GM23338 (cell line): ENCODE results near the gene PRR4. TPM values are rescaled to one million over a fixed set of nuclear protein-coding genes. Genes with fewer than 3 reads are reported as not detected.

ENCODE experiments used
- ATAC-seq: fragments of 200-7000 bp; cut with Tn5 transposase; 3 replicates; pipeline ENCODE4 v1.9.1; 2020
- DNase-seq: peaks from one replicate; pipeline ENCODE4 v3.0.0-alpha.2; 2015; ENCODE audit warnings: low spot score
- H2AFZ ChIP-seq: fragments of 200-600 bp; sonication (generic); 2 replicates; pipeline ENCODE4 v1.8.0; 2016; ENCODE audit warnings: antibody characterized with exemption, mild to moderate bottlenecking, moderate library complexity
- H3F3A ChIP-seq: fragments of 200-600 bp; sonication (generic); replicated peaks from 2 replicates; pipeline ENCODE4 v1.8.0; 2017; ENCODE audit warnings: antibody characterized with exemption, mixed run types, low read depth
- H3K27ac ChIP-seq: fragments of 200-600 bp; sonication (generic); 2 replicates; pipeline ENCODE4 v1.6.1; 2016; ENCODE audit warnings: low read depth
- H3K27me3 ChIP-seq: fragments of 200-600 bp; sonication (generic); 2 replicates; pipeline ENCODE4 v1.8.0; 2016; ENCODE audit warnings: mild to moderate bottlenecking, mixed run types, moderate library complexity; ENCODE audit not compliant: insufficient read depth
- H3K36me3 ChIP-seq: fragments of 200-600 bp; sonication (generic); 2 replicates; pipeline ENCODE4 v1.8.0; 2016; ENCODE audit warnings: mild to moderate bottlenecking; ENCODE audit not compliant: insufficient read depth
- H3K4me1 ChIP-seq: fragments of 200-600 bp; sonication (generic); 2 replicates; pipeline ENCODE4 v1.8.0; 2016; ENCODE audit warnings: mild to moderate bottlenecking, moderate library complexity; ENCODE audit not compliant: insufficient read depth
- H3K4me2 ChIP-seq: fragments of 200-600 bp; sonication (generic); 2 replicates; pipeline ENCODE4 v1.7.1; 2017; ENCODE audit warnings: mixed run types
- H3K4me3 ChIP-seq: fragments of 200-600 bp; sonication (generic); 2 replicates; pipeline ENCODE4 v1.6.1; 2016; ENCODE audit warnings: mixed run types
- H3K79me2 ChIP-seq: fragments of 200-600 bp; sonication (generic); replicated peaks from 2 replicates; pipeline ENCODE4 v1.8.0; 2017; ENCODE audit warnings: mild to moderate bottlenecking; ENCODE audit not compliant: insufficient read depth
- H3K9me2 ChIP-seq: fragments of 200-600 bp; sonication (generic); 2 replicates; pipeline ENCODE4 v1.8.0; 2017; ENCODE audit not compliant: insufficient read depth
- H4K20me1 ChIP-seq: fragments of 200-600 bp; sonication (generic); replicated peaks from 2 replicates; pipeline ENCODE4 v1.8.0; 2017; ENCODE audit warnings: mild to moderate bottlenecking; ENCODE audit not compliant: insufficient read depth
- H3K27ac Mint-ChIP-seq: 2 replicates; pipeline ENCODE4 v1.8.0; 2020; ENCODE audit warnings: inconsistent platforms, mild to moderate bottlenecking, moderate library complexity, mixed read lengths
- H3K27me3 Mint-ChIP-seq: 3 replicates; pipeline ENCODE4 v1.8.0; 2022; ENCODE audit warnings: low read depth, mild to moderate bottlenecking, moderate library complexity, mixed read lengths, inconsistent platforms; ENCODE audit not compliant: insufficient read depth, poor library complexity
- H3K36me3 Mint-ChIP-seq: 3 replicates; pipeline ENCODE4 v1.8.0; 2021; ENCODE audit warnings: low read depth, mild to moderate bottlenecking, inconsistent platforms, moderate library complexity, mixed read lengths
- H3K4me1 Mint-ChIP-seq: 3 replicates; pipeline ENCODE4 v1.8.0; 2020; ENCODE audit warnings: mild to moderate bottlenecking, inconsistent platforms, mixed read lengths
- H3K4me3 Mint-ChIP-seq: 3 replicates; pipeline ENCODE4 v1.8.0; 2021; ENCODE audit warnings: moderate library complexity, mild to moderate bottlenecking, inconsistent platforms, mixed read lengths
- H3K9me3 Mint-ChIP-seq: 3 replicates; pipeline ENCODE4 v1.8.0; 2020; ENCODE audit warnings: moderate library complexity, mild to moderate bottlenecking, inconsistent platforms, mixed read lengths
- CTCF ChIP-seq, 2 experiments: fragments of 200-600 bp in 1 of 2; sonication (generic) in 1 of 2; conservative IDR thresholded peaks; 2 replicates each; pipeline versions ENCODE4 v1.5.1 to v1.6.1; 2016 to 2017; ENCODE audit warnings: antibody characterized with exemption in 2 of 2, low read depth in 2 of 2, mild to moderate bottlenecking in 2 of 2, moderate library complexity in 1 of 2
- EZH2 ChIP-seq: fragments of 200-600 bp; sonication (generic); IDR thresholded peaks from one replicate; pipeline ENCODE4 v1.8.0; 2017; ENCODE audit warnings: antibody characterized with exemption, mild to moderate bottlenecking, low read depth; ENCODE audit not compliant: unreplicated experiment
- JUNB ChIP-seq: IDR thresholded peaks from one replicate; pipeline ENCODE4 v1.6.1; 2016; ENCODE audit warnings: antibody characterized with exemption; ENCODE audit not compliant: unreplicated experiment
- POLR2AphosphoS5 ChIP-seq: IDR thresholded peaks from 2 replicates; pipeline ENCODE4 v1.6.1; 2016; ENCODE audit warnings: antibody characterized with exemption, low read depth
- REST ChIP-seq: IDR thresholded peaks from one replicate; pipeline ENCODE4 v1.6.1; 2018; ENCODE audit warnings: antibody characterized with exemption; ENCODE audit not compliant: unreplicated experiment
- STAT1 ChIP-seq: IDR thresholded peaks from one replicate; pipeline ENCODE4 v1.6.1; 2016; ENCODE audit warnings: antibody characterized with exemption; ENCODE audit not compliant: unreplicated experiment
- ZNF331 ChIP-seq: fragments of 250-450 bp; sonication (Bioruptor Pico); IDR thresholded peaks from 2 replicates; pipeline ENCODE4 v1.5.0; 2020; ENCODE audit warnings: low read depth, mild to moderate bottlenecking, moderate library complexity
- ZNF462 ChIP-seq: fragments of 250-450 bp; sonication (Bioruptor Pico); IDR thresholded peaks from 2 replicates; pipeline ENCODE4 v1.5.0; 2020; ENCODE audit warnings: mild to moderate bottlenecking, moderate library complexity
- polyA plus RNA-seq: library from polyadenylated mRNA; unstranded; fragments of >200 nt; fragmentation: Nextera tagmentation; extraction: Ambion mirVana; gene quantifications from 2 replicates; pipeline ENCODE4 v1.2.1, GENCODE V29; 2016
- total RNA-seq: library from RNA; depleted of rRNA; stranded (reverse); fragments of >200 nt; shearing (Covaris generic); gene quantifications from 2 replicates; pipeline ENCODE4 v1.2.3, GENCODE V29; 2014

Gene PRR4
- total and polyA plus RNA-seq, 2 experiments from 2014 or later: 2.1 to 7.9 TPM

- Mint-ChIP-seq H3K4me3 (peak within 1 kb of the TSS; percentile 25; the same call in 1 of the 3 replicates), H3K27me3 (no peaks in the 10 kb centered on the region), H3K36me3 (no peaks in the 10 kb centered on the region), H3K9me3 (no peaks in the 10 kb centered on the region), H3K27ac (peak within 1 kb of the TSS; percentile 3; the same call in 1 of the 2 replicates), H3K4me1 (peaks cover 21% of the 10 kb centered on the region)
- ATAC-seq (peak; percentile 56), DNase-seq (no peak)
- TF ChIP-seq REST (no peak), CTCF (conservative IDR thresholded peaks at IDR 0.05; ENCODE audit: low read depth in 2 of 2) (no peak), ZNF331 (CRISPR knock-in tag) (no peak), STAT1 (no peak), ZNF462 (CRISPR knock-in tag) (no peak), EZH2 (no peak), POLR2AphosphoS5 (no peak), JUNB (no peak)
- Histone ChIP-seq H3K27me3 (no peaks in the 10 kb centered on the region), H4K20me1 (no peaks in the 10 kb centered on the region), H3K9me2 (0 out of 2 replicates have a peak, but pooled peaks cover 8% of the 10 kb centered on the region), H3F3A (no peaks in the 10 kb centered on the region), H3K4me3 (no peak within 1 kb of the TSS; the same call in 1 of the 2 replicates), H3K4me1 (peaks cover 24% of the 10 kb centered on the region), H3K36me3 (no peaks in the 10 kb centered on the region), H3K79me2 (no peaks in the 10 kb centered on the region), H2AFZ (no peak within 1 kb of the TSS), H3K27ac (no peak within 1 kb of the TSS), H3K4me2 (peak within 1 kb of the TSS; percentile 26)
These were observed 46.7 kb downstream of the PRR4 start, which contains the start of gene TAS2R7 for GRCh38 chr12:10802587-10802986. TAS2R7 (minus strand) TSS chr12:10802627; CDS start chr12:10802570, 57 bp downstream.
